ENCODE measurements around the gene AKAP8.

The AKAP8 gene

GRCh38 chr19:15330801-15331418 is 48.7 kb downstream of the AKAP8 start:
- DNase-seq, result peak in 1 of 3 experiments; percentile 63

- no peak for DNase-seq
Measured at GRCh38 chr19:15328312-15328711, 51.3 kb downstream of the AKAP8 start.

- DNase-seq, result no peak
Measured at GRCh38 chr19:15324791-15325519, 54.6 kb downstream of the AKAP8 start.

- no peak for DNase-seq
Measured at GRCh38 chr19:15323496-15324235, 55.9 kb downstream of the AKAP8 start.

GRCh38 chr19:15321739-15322138 is 57.8 kb downstream of the AKAP8 start:
- DNase-seq, result no peak

- no peak for DNase-seq
Measured at GRCh38 chr19:15320116-15320515, 59.5 kb downstream of the AKAP8 start.

GRCh38 chr19:15318241-15318691 is 61.3 kb downstream of the AKAP8 start:
- no peak for DNase-seq

- no peak for DNase-seq
Measured at GRCh38 chr19:15317392-15318071, 62.1 kb downstream of the AKAP8 start.

- no peak for DNase-seq
Measured at GRCh38 chr19:15316498-15316897, 63.1 kb downstream of the AKAP8 start.

GRCh38 chr19:15315101-15315500 is 64.5 kb downstream of the AKAP8 start:
- peak; percentile 3 to 57 (median 16) for DNase-seq

GRCh38 chr19:15313649-15314279 is 65.8 kb downstream of the AKAP8 start:
- no peak for DNase-seq

- no peak for DNase-seq
Measured at GRCh38 chr19:15307169-15307568, 72.4 kb downstream of the AKAP8 start.

- no peak for DNase-seq
Measured at GRCh38 chr19:15305582-15306334, 73.8 kb downstream of the AKAP8 start.

GRCh38 chr19:15304140-15304705 is 75.4 kb downstream of the AKAP8 start:
- no peak for DNase-seq

All from NCI-H1417 (cell line).